H7 (cell line): ENCODE data around the gene CEP85. TPM values are rescaled to one million over a fixed set of nuclear protein-coding genes. Genes with fewer than 3 reads are reported as not detected.
"Not testable (repeated sequence)": the region's sequence is repeated elsewhere in the genome, so short reads cannot be mapped to it uniquely, and the experiment has no call there.

Experiments used
- DNase-seq: peaks from one replicate; pipeline ENCODE4 v3.0.0; 2012
- H3K27me3 ChIP-seq: 2 replicates; pipeline ENCODE4 v1.6.0; 2011; ENCODE audit warnings: mild to moderate bottlenecking, low read length; ENCODE audit not compliant: control insufficient read depth, insufficient read depth
- H3K36me3 ChIP-seq: replicated peaks from 2 replicates; pipeline ENCODE4 v1.5.1; 2011; ENCODE audit warnings: low read length; ENCODE audit not compliant: control insufficient read depth, insufficient read depth
- H3K4me3 ChIP-seq: 2 replicates; pipeline ENCODE4 v1.5.1; 2011; ENCODE audit warnings: low read depth, mild to moderate bottlenecking, control low read depth, low read length, moderate library complexity; ENCODE audit not compliant: insufficient read depth
- total RNA-seq: library from RNA; depleted of rRNA; stranded (reverse); fragments of >200 nt; shearing (Covaris generic); gene quantifications from 2 replicates; pipeline ENCODE4 v1.2.3, GENCODE V29; 2014

CEP85 gene
- total RNA-seq, 1 experiment from 2014 or later: 60.1 TPM

GRCh38 chr1:26287033-26287711, 53.2 kb downstream of the CEP85 start:
- DNase-seq: no peak
- H3K27me3 ChIP-seq: no peaks in the 10 kb centered on the region
- H3K36me3 ChIP-seq: no peaks in the 10 kb centered on the region
- H3K4me3 ChIP-seq: no peak overlapping the region

- no peaks in the 10 kb centered on the region for H3K36me3 ChIP-seq
- no peak for DNase-seq
- H3K27me3 ChIP-seq: no peaks in the 10 kb centered on the region
- no peak overlapping the region for H3K4me3 ChIP-seq
Measured at GRCh38 chr1:26287811-26288210, 53.8 kb downstream of the CEP85 start.

GRCh38 chr1:26288311-26288941, 54.4 kb downstream of the CEP85 start:
- Histone ChIP-seq H3K4me3 (no peak overlapping the region), H3K36me3 (no peaks in the 10 kb centered on the region), H3K27me3 (no peaks in the 10 kb centered on the region)
- DNase-seq: no peak

- peak; percentile 50 for DNase-seq
Measured at GRCh38 chr1:26289158-26290059, 55.4 kb downstream of the CEP85 start.

GRCh38 chr1:26290122-26290881, 56.3 kb downstream of the CEP85 start:
- Histone ChIP-seq H3K36me3 (no peaks in the 10 kb centered on the region), H3K27me3 (no peaks in the 10 kb centered on the region), H3K4me3 (no peak overlapping the region)
- DNase-seq: peak; percentile 75

More at GRCh38 chr1:26289158-26290059, 55.4 kb downstream of the CEP85 start:
- Histone ChIP-seq H3K36me3 (no peaks in the 10 kb centered on the region), H3K27me3 (no peaks in the 10 kb centered on the region), H3K4me3 (no peak overlapping the region)

- Histone ChIP-seq H3K27me3 (no peaks in the 10 kb centered on the region), H3K36me3 (no peaks in the 10 kb centered on the region; the same call in 1 of the 2 replicates), H3K4me3 (no peak overlapping the region)
- peak; percentile 80 for DNase-seq
Measured at GRCh38 chr1:26290882-26291261, 56.9 kb downstream of the CEP85 start.

GRCh38 chr1:26291433-26291832, 57.4 kb downstream of the CEP85 start:
- H3K36me3 ChIP-seq: no peaks in the 10 kb centered on the region; the same call in 1 of the 2 replicates

GRCh38 chr1:26291939-26292338, 57.9 kb downstream of the CEP85 start:
- no peak for DNase-seq
- Histone ChIP-seq H3K27me3 (no peaks in the 10 kb centered on the region), H3K4me3 (no peak overlapping the region), H3K36me3 (no peaks in the 10 kb centered on the region; the same call in 1 of the 2 replicates)

More at GRCh38 chr1:26291433-26291832, 57.4 kb downstream of the CEP85 start:
- Histone ChIP-seq H3K27me3 (no peaks in the 10 kb centered on the region), H3K4me3 (no peak overlapping the region)
- peak; percentile 44 for DNase-seq

GRCh38 chr1:26292735-26293134, 58.7 kb downstream of the CEP85 start:
- H3K36me3 ChIP-seq: not testable (repeated sequence)

GRCh38 chr1:26293911-26294463, 60.0 kb downstream of the CEP85 start:
- H3K36me3 ChIP-seq: no peaks in the 10 kb centered on the region; the same call in 1 of the 2 replicates
- H3K27me3 ChIP-seq: no peaks in the 10 kb centered on the region
- H3K4me3 ChIP-seq: no peak overlapping the region
- no peak for DNase-seq

More at GRCh38 chr1:26292735-26293134, 58.7 kb downstream of the CEP85 start:
- H3K4me3 ChIP-seq, H3K27me3 ChIP-seq, DNase-seq: not testable (repeated sequence)

GRCh38 chr1:26295194-26296138, 61.5 kb downstream of the CEP85 start:
- Histone ChIP-seq H3K27me3 (no peaks in the 10 kb centered on the region), H3K4me3 (no peak overlapping the region), H3K36me3 (no peaks in the 10 kb centered on the region; the same call in 1 of the 2 replicates)
- no peak for DNase-seq

GRCh38 chr1:26296340-26297056, 62.5 kb downstream of the CEP85 start:
- DNase-seq: no peak
- H3K27me3 ChIP-seq: no peaks in the 10 kb centered on the region
- H3K4me3 ChIP-seq: no peak overlapping the region
- no peaks in the 10 kb centered on the region; the same call in 1 of the 2 replicates for H3K36me3 ChIP-seq
